Measurements from ENCODE around the gene SMC1B. TPM values are rescaled to one million over a fixed set of nuclear protein-coding genes. Genes with fewer than 3 reads are reported as not detected.

Gene SMC1B
- total RNA-seq, 3 donors from 2014 or later (not counting 1 experiment from before 2014, with no cell fraction given), result 0.07 to 0.09 TPM; not detected in 1

GRCh38 chr22:45366713-45367112 lies 46.7 kb downstream of the SMC1B start:
- H3K9me3 ChIP-seq (ENCODE audit: control insufficient read depth, insufficient read depth, low read length), result peaks cover 6% of the 10 kb centered on the region
- intact Hi-C loops (cut with micrococcal nuclease), result no loop called here
- H3K4me3 ChIP-seq (ENCODE audit: low read length), result no peak overlapping the region
- no peaks in the 10 kb centered on the region for H3K27me3 ChIP-seq (ENCODE audit: control insufficient read depth, insufficient read depth, low read length)
- DNase-seq, result no peak
- WGBS (ENCODE audit: insufficient coverage), result 84% methylated on average over 3 of the region's 3 CpGs
- no peak overlapping the region for H3K27ac ChIP-seq (ENCODE audit: low read length)
- Mint-ChIP-seq H3K27me3 (ENCODE audit: low read depth in 2 of 2) (peaks cover 3 to 9% of the 10 kb centered on the region in 2 donors), H3K36me3 (peaks cover 11% of the 10 kb centered on the region), H3K27ac (no peak overlapping the region), H3K4me3 (no peak overlapping the region), H3K4me1 (no peaks in the 10 kb centered on the region), H3K9me3 (peaks cover 5 to 6% of the 10 kb centered on the region in 2 donors)
- no peak for TF ChIP-seq CTCF (IDR thresholded peaks at IDR 0.05)
- ATAC-seq, result no peak
- no peaks in the 10 kb centered on the region for H3K4me1 ChIP-seq (ENCODE audit: control insufficient read depth, insufficient read depth, low read length)
- H3K36me3 ChIP-seq (ENCODE audit: control insufficient read depth, insufficient read depth, low read length), result no peaks in the 10 kb centered on the region

GRCh38 chr22:45359627-45360026 lies 53.8 kb downstream of the SMC1B start:
- Mint-ChIP-seq H3K4me1 (no peaks in the 10 kb centered on the region), H3K4me3 (no peak overlapping the region), H3K27me3 (ENCODE audit: low read depth in 2 of 2) (no peaks in the 10 kb centered on the region), H3K27ac (no peak overlapping the region), H3K9me3 (no peaks in the 10 kb centered on the region), H3K36me3 (no peaks in the 10 kb centered on the region)
- Histone ChIP-seq H3K4me3 (ENCODE audit: low read length) (no peak overlapping the region), H3K4me1 (ENCODE audit: control insufficient read depth, insufficient read depth, low read length) (no peaks in the 10 kb centered on the region), H3K9me3 (ENCODE audit: control insufficient read depth, insufficient read depth, low read length) (no peaks in the 10 kb centered on the region), H3K27me3 (ENCODE audit: control insufficient read depth, insufficient read depth, low read length) (no peaks in the 10 kb centered on the region), H3K36me3 (ENCODE audit: control insufficient read depth, insufficient read depth, low read length) (no peaks in the 10 kb centered on the region), H3K27ac (ENCODE audit: low read length) (no peak overlapping the region)
- WGBS (ENCODE audit: insufficient coverage), result 76% methylated on average over 4 of the region's 4 CpGs
- TF ChIP-seq CTCF (IDR thresholded peaks at IDR 0.05), result no peak
- intact Hi-C loops (cut with micrococcal nuclease), result no loop called here
- DNase-seq (no peak), ATAC-seq (no peak)

- Histone ChIP-seq H3K9me3 (ENCODE audit: control insufficient read depth, insufficient read depth, low read length) (no peaks in the 10 kb centered on the region), H3K36me3 (ENCODE audit: control insufficient read depth, insufficient read depth, low read length) (no peaks in the 10 kb centered on the region), H3K4me1 (ENCODE audit: control insufficient read depth, insufficient read depth, low read length) (no peaks in the 10 kb centered on the region), H3K4me3 (ENCODE audit: low read length) (no peak overlapping the region), H3K27ac (ENCODE audit: low read length) (no peak overlapping the region), H3K27me3 (ENCODE audit: control insufficient read depth, insufficient read depth, low read length) (no peaks in the 10 kb centered on the region)
- no peak for TF ChIP-seq CTCF (IDR thresholded peaks at IDR 0.05)
- H3K4me3 Mint-ChIP-seq, result no peak overlapping the region
- no peaks in the 10 kb centered on the region for H3K9me3 Mint-ChIP-seq
- no peaks in the 10 kb centered on the region for H3K27me3 Mint-ChIP-seq (ENCODE audit: low read depth in 2 of 2)
- no peak for ATAC-seq
- DNase-seq, result no peak
- no peak overlapping the region for H3K27ac Mint-ChIP-seq
- intact Hi-C loops (cut with micrococcal nuclease), result no loop called here
- H3K4me1 Mint-ChIP-seq, result no peaks in the 10 kb centered on the region
- no peaks in the 10 kb centered on the region for H3K36me3 Mint-ChIP-seq
- WGBS (ENCODE audit: insufficient coverage), result no CpG with 5 or more reads among the region's 1 CpG
Observed at GRCh38 chr22:45358127-45358526, 55.3 kb downstream of the SMC1B start.

GRCh38 chr22:45357490-45357889 lies 55.9 kb downstream of the SMC1B start:
- no peak for DNase-seq
- no peak overlapping the region for H3K4me3 ChIP-seq (ENCODE audit: low read length)
- no peak for TF ChIP-seq CTCF (IDR thresholded peaks at IDR 0.05)
- H3K36me3 ChIP-seq (ENCODE audit: control insufficient read depth, insufficient read depth, low read length), result no peaks in the 10 kb centered on the region
- WGBS (ENCODE audit: insufficient coverage), result 100% methylated on average over 1 of the region's 1 CpG
- H3K36me3 Mint-ChIP-seq, result no peaks in the 10 kb centered on the region
- no peak overlapping the region for H3K27ac Mint-ChIP-seq
- H3K4me1 Mint-ChIP-seq, result no peaks in the 10 kb centered on the region
- H3K9me3 Mint-ChIP-seq, result no peaks in the 10 kb centered on the region
- no peaks in the 10 kb centered on the region for H3K27me3 Mint-ChIP-seq (ENCODE audit: low read depth in 2 of 2)
- H3K27ac ChIP-seq (ENCODE audit: low read length), result no peak overlapping the region
- no peaks in the 10 kb centered on the region for H3K4me1 ChIP-seq (ENCODE audit: control insufficient read depth, insufficient read depth, low read length)
- H3K27me3 ChIP-seq (ENCODE audit: control insufficient read depth, insufficient read depth, low read length), result no peaks in the 10 kb centered on the region
- no peak overlapping the region for H3K4me3 Mint-ChIP-seq
- H3K9me3 ChIP-seq (ENCODE audit: control insufficient read depth, insufficient read depth, low read length), result no peaks in the 10 kb centered on the region
- intact Hi-C loops (cut with micrococcal nuclease), result no loop called here
- ATAC-seq, result no peak
